ENCODE measurements around the gene LRRC8A. TPM values are rescaled to one million over a fixed set of nuclear protein-coding genes. Genes with fewer than 3 reads are reported as not detected.

The LRRC8A gene
- total RNA-seq, 1 donor from 2014 or later, result 49.7 TPM

DNA sequence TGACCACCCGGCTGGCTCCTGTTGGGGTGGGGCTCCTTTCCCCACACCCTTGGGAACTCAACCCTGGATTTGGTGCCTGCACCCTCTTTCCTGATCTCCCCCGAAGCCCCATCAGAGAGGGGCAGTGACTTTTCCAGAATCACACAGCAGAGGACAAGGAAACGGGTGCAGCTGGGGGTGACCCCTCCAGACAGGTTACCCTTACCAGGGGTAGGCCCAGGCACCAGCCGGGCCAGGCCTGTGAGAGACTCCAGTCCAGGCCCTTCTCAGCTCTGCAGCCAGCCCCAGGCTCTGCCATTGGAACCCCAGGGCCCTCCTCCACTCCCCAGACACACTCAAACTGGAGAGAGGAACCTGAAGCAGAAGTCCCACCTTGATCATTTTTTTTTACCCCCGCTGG lies 19.9 kb downstream of the LRRC8A start:
- H3K4me1 Mint-ChIP-seq, result no peaks in the 10 kb centered on the region
- H3K4me3 Mint-ChIP-seq, result no peak overlapping the region
- no peaks in the 10 kb centered on the region for H3K9me3 Mint-ChIP-seq
- no peaks in the 10 kb centered on the region for H3K36me3 Mint-ChIP-seq (ENCODE audit: low read depth)
- no peaks in the 10 kb centered on the region for H3K27me3 Mint-ChIP-seq (ENCODE audit: low read depth)
- H3K27ac Mint-ChIP-seq (ENCODE audit: unreplicated experiment), result no peak overlapping the region
- TF ChIP-seq, protein P1, sequence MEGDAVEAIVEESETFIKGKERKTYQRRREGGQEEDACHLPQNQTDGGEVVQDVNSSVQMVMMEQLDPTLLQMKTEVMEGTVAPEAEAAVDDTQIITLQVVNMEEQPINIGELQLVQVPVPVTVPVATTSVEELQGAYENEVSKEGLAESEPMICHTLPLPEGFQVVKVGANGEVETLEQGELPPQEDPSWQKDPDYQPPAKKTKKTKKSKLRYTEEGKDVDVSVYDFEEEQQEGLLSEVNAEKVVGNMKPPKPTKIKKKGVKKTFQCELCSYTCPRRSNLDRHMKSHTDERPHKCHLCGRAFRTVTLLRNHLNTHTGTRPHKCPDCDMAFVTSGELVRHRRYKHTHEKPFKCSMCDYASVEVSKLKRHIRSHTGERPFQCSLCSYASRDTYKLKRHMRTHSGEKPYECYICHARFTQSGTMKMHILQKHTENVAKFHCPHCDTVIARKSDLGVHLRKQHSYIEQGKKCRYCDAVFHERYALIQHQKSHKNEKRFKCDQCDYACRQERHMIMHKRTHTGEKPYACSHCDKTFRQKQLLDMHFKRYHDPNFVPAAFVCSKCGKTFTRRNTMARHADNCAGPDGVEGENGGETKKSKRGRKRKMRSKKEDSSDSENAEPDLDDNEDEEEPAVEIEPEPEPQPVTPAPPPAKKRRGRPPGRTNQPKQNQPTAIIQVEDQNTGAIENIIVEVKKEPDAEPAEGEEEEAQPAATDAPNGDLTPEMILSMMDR (conservative IDR thresholded peaks at IDR 0.05), result no peak
- DNase-seq (ENCODE audit: low read depth, low spot score), result no peak

DNA sequence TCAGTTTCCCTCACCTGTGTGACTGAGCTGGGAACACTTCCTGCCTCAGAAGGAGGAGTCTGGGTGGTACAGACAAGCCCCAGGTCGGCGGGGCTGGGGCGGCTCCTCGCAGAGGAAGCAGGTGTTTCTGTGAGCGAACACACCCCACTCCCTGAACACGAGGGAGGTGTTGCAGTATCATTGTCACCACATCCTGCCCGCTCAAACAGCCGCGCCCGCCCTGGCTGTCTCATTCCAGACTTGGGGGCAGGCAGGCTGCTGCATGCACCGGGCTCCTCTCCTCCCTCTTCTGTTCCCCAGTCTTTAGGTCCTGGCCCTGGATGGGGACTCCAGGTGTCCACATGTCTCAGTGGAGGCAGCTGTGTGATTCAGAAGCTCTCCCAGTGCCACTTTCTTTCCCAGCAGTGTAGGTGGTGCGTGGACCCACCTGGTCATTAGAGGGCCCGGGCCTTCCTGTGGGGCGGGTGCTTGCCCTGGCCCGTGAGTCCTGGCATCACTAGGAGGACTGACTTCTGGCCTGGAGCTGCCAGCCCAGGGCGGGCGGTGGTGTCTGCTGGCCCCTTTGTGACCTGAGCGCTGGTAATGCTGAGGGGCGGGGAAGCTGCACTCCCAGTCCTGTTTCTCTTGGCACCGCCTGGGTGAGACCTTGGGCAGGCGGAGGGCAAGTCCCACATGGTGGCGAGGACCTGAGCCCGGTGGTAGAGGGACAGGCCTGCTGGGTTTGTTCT lies 20.6 kb downstream of the LRRC8A start:
- TF ChIP-seq, protein P1 (conservative IDR thresholded peaks at IDR 0.05), result no peak
- H3K36me3 Mint-ChIP-seq (ENCODE audit: low read depth), result peaks cover 3% of the 10 kb centered on the region
- H3K4me3 Mint-ChIP-seq, result no peak overlapping the region
- no peaks in the 10 kb centered on the region for H3K9me3 Mint-ChIP-seq
- H3K4me1 Mint-ChIP-seq, result no peaks in the 10 kb centered on the region
- no peak overlapping the region for H3K27ac Mint-ChIP-seq (ENCODE audit: unreplicated experiment)
- no peaks in the 10 kb centered on the region for H3K27me3 Mint-ChIP-seq (ENCODE audit: low read depth)
- no peak for DNase-seq (ENCODE audit: low read depth, low spot score)

DNA sequence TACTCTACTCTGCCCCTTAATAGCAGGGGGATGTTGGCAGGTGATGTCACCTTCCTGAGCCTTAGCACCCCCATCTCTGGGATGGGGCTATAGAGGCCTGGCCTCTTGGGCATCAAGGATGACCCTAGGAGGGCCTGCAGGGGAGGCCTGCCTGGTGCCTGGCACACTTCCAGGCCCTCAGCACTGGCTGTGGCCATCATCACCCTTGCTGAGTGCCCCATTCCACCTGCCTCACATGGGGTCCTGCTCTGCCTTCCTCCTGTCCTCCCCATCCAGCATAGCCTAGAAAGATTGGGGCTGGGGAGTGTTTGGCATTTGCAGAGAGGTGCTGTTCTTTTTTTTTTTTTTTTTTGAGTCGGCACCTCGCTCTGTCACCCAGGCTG lies 21.1 kb downstream of the LRRC8A start:
- H3K36me3 Mint-ChIP-seq (ENCODE audit: low read depth), result peaks cover 8% of the 10 kb centered on the region
- DNase-seq (ENCODE audit: low read depth, low spot score), result no peak
- no peaks in the 10 kb centered on the region for H3K27me3 Mint-ChIP-seq (ENCODE audit: low read depth)
- H3K9me3 Mint-ChIP-seq, result no peaks in the 10 kb centered on the region
- H3K4me1 Mint-ChIP-seq, result no peaks in the 10 kb centered on the region
- TF ChIP-seq, protein P1 (conservative IDR thresholded peaks at IDR 0.05), result no peak
- H3K27ac Mint-ChIP-seq (ENCODE audit: unreplicated experiment), result no peak overlapping the region
- H3K4me3 Mint-ChIP-seq, result no peak overlapping the region

DNA sequence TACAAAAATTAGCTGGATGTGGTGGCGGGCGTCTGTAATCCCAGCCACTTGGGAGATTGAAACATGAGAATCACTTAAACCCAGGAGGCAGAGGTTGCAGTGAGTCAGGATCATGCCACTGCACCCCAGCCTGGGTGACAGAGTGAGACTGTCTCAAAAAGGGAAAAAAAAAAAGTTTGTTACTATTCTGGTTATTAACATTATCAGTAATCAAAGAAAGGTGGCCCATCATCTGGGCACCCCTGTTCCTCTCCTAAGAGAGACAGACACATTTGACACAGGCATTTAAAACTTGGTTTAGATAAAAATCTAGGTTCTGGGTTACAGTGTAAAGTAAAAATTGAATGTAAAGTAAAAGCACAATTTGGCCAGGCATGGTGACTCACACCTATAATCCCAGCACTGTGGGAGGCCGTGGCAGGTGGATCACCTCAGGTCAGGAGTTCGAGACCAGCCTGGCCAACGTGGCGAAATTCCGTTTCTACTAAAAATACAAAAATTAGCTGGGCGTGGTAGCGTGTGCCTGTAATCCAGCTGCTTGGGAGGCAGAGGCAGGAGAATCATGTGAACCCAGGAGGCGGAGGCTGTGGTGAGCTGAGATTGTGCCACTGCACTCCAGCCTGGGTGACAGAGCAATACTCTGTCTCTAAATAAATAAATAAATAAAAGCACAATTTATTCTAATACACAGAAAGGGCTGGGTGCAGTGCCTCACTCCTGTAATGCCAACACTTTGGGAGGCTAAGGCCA lies 22.1 kb downstream of the LRRC8A start:
- no peaks in the 10 kb centered on the region for H3K27me3 Mint-ChIP-seq (ENCODE audit: low read depth)
- H3K27ac Mint-ChIP-seq (ENCODE audit: unreplicated experiment), result no peak overlapping the region
- no peak for DNase-seq (ENCODE audit: low read depth, low spot score)
- H3K4me1 Mint-ChIP-seq, result no peaks in the 10 kb centered on the region
- no peaks in the 10 kb centered on the region for H3K9me3 Mint-ChIP-seq
- no peak overlapping the region for H3K4me3 Mint-ChIP-seq
- peaks cover 15% of the 10 kb centered on the region for H3K36me3 Mint-ChIP-seq (ENCODE audit: low read depth)
- TF ChIP-seq, protein P1 (conservative IDR thresholded peaks at IDR 0.05), result no peak

DNA sequence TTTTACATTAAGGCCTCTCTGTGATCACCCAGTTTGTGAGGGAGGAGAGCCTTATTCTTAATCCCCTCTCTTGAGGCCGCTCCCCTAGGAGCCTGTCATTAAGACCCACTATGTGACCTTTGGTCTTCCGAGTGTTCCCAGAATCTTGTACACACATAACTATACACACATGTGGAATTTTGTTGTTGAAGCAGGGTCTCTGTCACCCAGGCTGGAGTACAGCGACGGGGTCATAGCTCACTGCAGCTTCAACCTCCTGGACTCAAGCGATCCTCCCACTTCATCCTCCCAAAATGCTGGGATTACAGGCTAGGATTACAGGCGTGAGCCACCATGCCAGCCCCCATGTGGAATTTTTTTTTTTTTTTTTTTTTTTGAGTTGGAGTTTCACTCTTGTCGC lies 24.0 kb downstream of the LRRC8A start:
- H3K4me3 Mint-ChIP-seq, result no peak overlapping the region
- no peaks in the 10 kb centered on the region for H3K4me1 Mint-ChIP-seq
- TF ChIP-seq, protein P1 (conservative IDR thresholded peaks at IDR 0.05), result no peak
- H3K27me3 Mint-ChIP-seq (ENCODE audit: low read depth), result no peaks in the 10 kb centered on the region
- peaks cover 19% of the 10 kb centered on the region for H3K36me3 Mint-ChIP-seq (ENCODE audit: low read depth)
- no peaks in the 10 kb centered on the region for H3K9me3 Mint-ChIP-seq
- no peak overlapping the region for H3K27ac Mint-ChIP-seq (ENCODE audit: unreplicated experiment)
- DNase-seq (ENCODE audit: low read depth, low spot score), result no peak

All from neural crest cell (in vitro differentiated cells).